ENCODE data around the gene SESN1.

GRCh38 chr6:109058620-109059019 lies 36.0 kb downstream of the SESN1 start:
- TF ChIP-seq CREB1 (CRISPR knock-in tag; IDR thresholded peaks at IDR 0.05), result no peak
- no peak for TF ChIP-seq PRDM15 (CRISPR knock-in tag; IDR thresholded peaks at IDR 0.05)
- no peak for TF ChIP-seq CTCF (IDR thresholded peaks at IDR 0.05)
- TF ChIP-seq, protein P1, sequence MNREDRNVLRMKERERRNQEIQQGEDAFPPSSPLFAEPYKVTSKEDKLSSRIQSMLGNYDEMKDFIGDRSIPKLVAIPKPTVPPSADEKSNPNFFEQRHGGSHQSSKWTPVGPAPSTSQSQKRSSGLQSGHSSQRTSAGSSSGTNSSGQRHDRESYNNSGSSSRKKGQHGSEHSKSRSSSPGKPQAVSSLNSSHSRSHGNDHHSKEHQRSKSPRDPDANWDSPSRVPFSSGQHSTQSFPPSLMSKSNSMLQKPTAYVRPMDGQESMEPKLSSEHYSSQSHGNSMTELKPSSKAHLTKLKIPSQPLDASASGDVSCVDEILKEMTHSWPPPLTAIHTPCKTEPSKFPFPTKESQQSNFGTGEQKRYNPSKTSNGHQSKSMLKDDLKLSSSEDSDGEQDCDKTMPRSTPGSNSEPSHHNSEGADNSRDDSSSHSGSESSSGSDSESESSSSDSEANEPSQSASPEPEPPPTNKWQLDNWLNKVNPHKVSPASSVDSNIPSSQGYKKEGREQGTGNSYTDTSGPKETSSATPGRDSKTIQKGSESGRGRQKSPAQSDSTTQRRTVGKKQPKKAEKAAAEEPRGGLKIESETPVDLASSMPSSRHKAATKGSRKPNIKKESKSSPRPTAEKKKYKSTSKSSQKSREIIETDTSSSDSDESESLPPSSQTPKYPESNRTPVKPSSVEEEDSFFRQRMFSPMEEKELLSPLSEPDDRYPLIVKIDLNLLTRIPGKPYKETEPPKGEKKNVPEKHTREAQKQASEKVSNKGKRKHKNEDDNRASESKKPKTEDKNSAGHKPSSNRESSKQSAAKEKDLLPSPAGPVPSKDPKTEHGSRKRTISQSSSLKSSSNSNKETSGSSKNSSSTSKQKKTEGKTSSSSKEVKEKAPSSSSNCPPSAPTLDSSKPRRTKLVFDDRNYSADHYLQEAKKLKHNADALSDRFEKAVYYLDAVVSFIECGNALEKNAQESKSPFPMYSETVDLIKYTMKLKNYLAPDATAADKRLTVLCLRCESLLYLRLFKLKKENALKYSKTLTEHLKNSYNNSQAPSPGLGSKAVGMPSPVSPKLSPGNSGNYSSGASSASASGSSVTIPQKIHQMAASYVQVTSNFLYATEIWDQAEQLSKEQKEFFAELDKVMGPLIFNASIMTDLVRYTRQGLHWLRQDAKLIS (CRISPR knock-in tag; IDR thresholded peaks at IDR 0.05; ENCODE audit: borderline replicate concordance), result no peak
- no peak for TF ChIP-seq ATF2 (CRISPR knock-in tag; IDR thresholded peaks at IDR 0.05; ENCODE audit: borderline replicate concordance, low read depth)
- TF ChIP-seq NFE2L1 (CRISPR knock-in tag; IDR thresholded peaks at IDR 0.05), result no peak
- TF ChIP-seq MAX (CRISPR knock-in tag; IDR thresholded peaks at IDR 0.05), result no peak
- no peak for TF ChIP-seq ESRRA (CRISPR knock-in tag; IDR thresholded peaks at IDR 0.05; ENCODE audit: borderline replicate concordance)
- TF ChIP-seq, protein P2, sequence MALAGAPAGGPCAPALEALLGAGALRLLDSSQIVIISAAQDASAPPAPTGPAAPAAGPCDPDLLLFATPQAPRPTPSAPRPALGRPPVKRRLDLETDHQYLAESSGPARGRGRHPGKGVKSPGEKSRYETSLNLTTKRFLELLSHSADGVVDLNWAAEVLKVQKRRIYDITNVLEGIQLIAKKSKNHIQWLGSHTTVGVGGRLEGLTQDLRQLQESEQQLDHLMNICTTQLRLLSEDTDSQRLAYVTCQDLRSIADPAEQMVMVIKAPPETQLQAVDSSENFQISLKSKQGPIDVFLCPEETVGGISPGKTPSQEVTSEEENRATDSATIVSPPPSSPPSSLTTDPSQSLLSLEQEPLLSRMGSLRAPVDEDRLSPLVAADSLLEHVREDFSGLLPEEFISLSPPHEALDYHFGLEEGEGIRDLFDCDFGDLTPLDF (CRISPR knock-in tag; IDR thresholded peaks at IDR 0.05), result no peak
- TF ChIP-seq, protein P3, sequence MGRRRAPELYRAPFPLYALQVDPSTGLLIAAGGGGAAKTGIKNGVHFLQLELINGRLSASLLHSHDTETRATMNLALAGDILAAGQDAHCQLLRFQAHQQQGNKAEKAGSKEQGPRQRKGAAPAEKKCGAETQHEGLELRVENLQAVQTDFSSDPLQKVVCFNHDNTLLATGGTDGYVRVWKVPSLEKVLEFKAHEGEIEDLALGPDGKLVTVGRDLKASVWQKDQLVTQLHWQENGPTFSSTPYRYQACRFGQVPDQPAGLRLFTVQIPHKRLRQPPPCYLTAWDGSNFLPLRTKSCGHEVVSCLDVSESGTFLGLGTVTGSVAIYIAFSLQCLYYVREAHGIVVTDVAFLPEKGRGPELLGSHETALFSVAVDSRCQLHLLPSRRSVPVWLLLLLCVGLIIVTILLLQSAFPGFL (CRISPR knock-in tag; IDR thresholded peaks at IDR 0.05; ENCODE audit: borderline replicate concordance), result no peak
- TF ChIP-seq NR1H2 (CRISPR knock-in tag; IDR thresholded peaks at IDR 0.05), result no peak
- TF ChIP-seq, protein P4, sequence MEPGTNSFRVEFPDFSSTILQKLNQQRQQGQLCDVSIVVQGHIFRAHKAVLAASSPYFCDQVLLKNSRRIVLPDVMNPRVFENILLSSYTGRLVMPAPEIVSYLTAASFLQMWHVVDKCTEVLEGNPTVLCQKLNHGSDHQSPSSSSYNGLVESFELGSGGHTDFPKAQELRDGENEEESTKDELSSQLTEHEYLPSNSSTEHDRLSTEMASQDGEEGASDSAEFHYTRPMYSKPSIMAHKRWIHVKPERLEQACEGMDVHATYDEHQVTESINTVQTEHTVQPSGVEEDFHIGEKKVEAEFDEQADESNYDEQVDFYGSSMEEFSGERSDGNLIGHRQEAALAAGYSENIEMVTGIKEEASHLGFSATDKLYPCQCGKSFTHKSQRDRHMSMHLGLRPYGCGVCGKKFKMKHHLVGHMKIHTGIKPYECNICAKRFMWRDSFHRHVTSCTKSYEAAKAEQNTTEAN (CRISPR knock-in tag; IDR thresholded peaks at IDR 0.05), result no peak
